ENCODE measurements around the gene PYY. TPM values are rescaled to one million over a fixed set of nuclear protein-coding genes. Genes with fewer than 3 reads are reported as not detected.

The PYY gene
- total and polyA plus RNA-seq, 10 of the 15 experiments (the other 5 are each of a cell fraction or from before 2014, with no cell fraction given) = 0.07 to 0.18 TPM; not detected in 8

DNA sequence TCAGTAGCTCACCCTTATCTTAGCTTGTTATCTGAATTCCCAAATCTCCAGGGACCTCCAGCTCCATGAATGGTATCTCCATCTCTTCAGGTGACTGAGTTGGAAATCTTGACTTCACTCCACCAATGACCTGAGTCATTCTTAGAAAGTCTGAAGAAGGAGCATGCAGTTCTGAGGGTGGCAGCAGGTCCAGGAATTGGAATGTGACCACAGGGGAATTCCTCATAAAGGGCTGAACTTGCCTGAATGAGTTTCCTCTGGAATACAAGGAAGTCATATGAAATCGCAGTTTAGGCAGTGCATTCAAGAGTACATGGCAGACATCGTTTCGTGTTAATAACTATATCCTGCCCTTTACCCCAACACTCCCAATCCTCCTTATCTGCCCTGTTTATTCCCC lies 12.5 kb upstream of the PYY start:
- BruUV-seq (replicated peaks) = no TSS peak
- Histone ChIP-seq H3K9me3 (replicated peaks; ENCODE audit: control insufficient read depth, insufficient read depth, low read length) (no peaks in the 10 kb centered on the region), H2AFZ (ENCODE audit: control insufficient read depth, low read depth, low read length) (no peak overlapping the region), H3K79me2 (ENCODE audit: control insufficient read depth, insufficient read depth, low read length) (no peaks in the 10 kb centered on the region), H3K4me2 (ENCODE audit: control insufficient read depth, insufficient read depth) (no peak overlapping the region), H3K9ac (ENCODE audit: control insufficient read depth, insufficient read depth, low read length) (no peak overlapping the region), H3K4me1 (ENCODE audit: control insufficient read depth, insufficient read depth, low read length) (no peaks in the 10 kb centered on the region), H3K4me3 (no peak overlapping the region), H4K20me1 (ENCODE audit: control insufficient read depth, insufficient read depth) (no peaks in the 10 kb centered on the region), H3K36me3 (ENCODE audit: control insufficient read depth in 2 of 2, insufficient read depth in 2 of 2, low read length in 1 of 2) (no peaks in the 10 kb centered on the region), H3K27me3 (replicated peaks in 1 of 2; ENCODE audit: control insufficient read depth in 2 of 2, insufficient read depth in 2 of 2, low read length in 1 of 2) (peaks cover 0 to 2% of the 10 kb centered on the region in 2 experiments; a peak in 2 of 4 replicates), H3K27ac (ENCODE audit: control insufficient read depth, insufficient read depth) (no peak overlapping the region)
- ChIA-PET POLR2A (no interaction called here), RAD21 (ENCODE audit: unreplicated experiment) (no interaction called here), CTCF (no interaction called here), SMC1A (ENCODE audit: uncharacterized antibody, unreplicated experiment) (no interaction called here)
- DNase-seq (ENCODE audit: low read depth, low spot score) (no peak), FAIRE-seq (no peak), ATAC-seq (no peak)
- WGBS (ENCODE audit: insufficient coverage, insufficient replicate concordance, low lambda C conversion rate, missing lambda C conversion rate) = 51% methylated on average over 3 of the region's 3 CpGs
- intact Hi-C loops (cut with micrococcal nuclease; ENCODE audit: unreplicated experiment) = no loop called here
- TF ChIP-seq MXI1 (IDR thresholded peaks at IDR 0.05; ENCODE audit: low read depth, low read length) (no peak), EGR1 (IDR thresholded peaks at IDR 0.05; ENCODE audit: borderline replicate concordance in 1 of 2, low read depth in 2 of 2, low read length in 2 of 2) (no peak), FOXK2 (IDR thresholded peaks at IDR 0.05) (no peak), GATAD2B (conservative IDR thresholded peaks at IDR 0.05; ENCODE audit: low read depth) (no peak), PAX8 (IDR thresholded peaks at IDR 0.05) (no peak), ETV6 (conservative IDR thresholded peaks at IDR 0.05 in 1 of 2, IDR thresholded peaks at IDR 0.05 in 1 of 2; ENCODE audit: borderline replicate concordance in 1 of 2, low read depth in 1 of 2) (no peak), POU2F2 (IDR thresholded peaks at IDR 0.05; ENCODE audit: borderline replicate concordance, low read depth, low read length) (no peak), SMAD1 (IDR thresholded peaks at IDR 0.05; ENCODE audit: low read depth, partially characterized antibody) (no peak), NRF1 (conservative IDR thresholded peaks at IDR 0.05; ENCODE audit: low read depth, low read length) (no peak), CHD1 (IDR thresholded peaks at IDR 0.05; ENCODE audit: low read depth, low read length) (no peak), CEBPZ (IDR thresholded peaks at IDR 0.05; ENCODE audit: low read depth, low read length) (no peak), YY1 (IDR thresholded peaks at IDR 0.05; ENCODE audit: low read depth, low read length) (no peak), BMI1 (IDR thresholded peaks at IDR 0.05; ENCODE audit: borderline replicate concordance) (no peak), FOS (IDR thresholded peaks at IDR 0.05; ENCODE audit: borderline replicate concordance, extremely low read depth, insufficient read length) (no peak)
- in situ Hi-C loops (cut with MboI) = no loop called here

Measured in GM12878 (cell line).